ENCODE measurements around the gene DAPK2. TPM values are rescaled to one million over a fixed set of nuclear protein-coding genes. Genes with fewer than 3 reads are reported as not detected.

DAPK2 gene
- total RNA-seq, 1 donor from 2014 or later, result 1.6 TPM

- H3K9me3 Mint-ChIP-seq (ENCODE audit: low read depth), result no peaks in the 10 kb centered on the region
- H3K27me3 Mint-ChIP-seq (ENCODE audit: low read depth), result no peaks in the 10 kb centered on the region
- TF ChIP-seq CTCF (IDR thresholded peaks at IDR 0.05), result no peak
- H3K27ac Mint-ChIP-seq (ENCODE audit: unreplicated experiment), result peak overlapping the region; percentile 17
- H3K4me1 Mint-ChIP-seq (ENCODE audit: low read depth), result peaks cover 16% of the 10 kb centered on the region
- no peak overlapping the region for H3K4me3 Mint-ChIP-seq (ENCODE audit: unreplicated experiment)
- no peaks in the 10 kb centered on the region for H3K36me3 Mint-ChIP-seq (ENCODE audit: low read depth)
- DNase-seq (ENCODE audit: low spot score), result no peak
Observed at GRCh38 chr15:63945838-63946298, 100.4 kb downstream of the DAPK2 start.

- no peak for DNase-seq (ENCODE audit: low spot score)
- peak; percentile 87 for TF ChIP-seq CTCF (IDR thresholded peaks at IDR 0.05)
- Mint-ChIP-seq H3K9me3 (ENCODE audit: low read depth) (no peaks in the 10 kb centered on the region), H3K27me3 (ENCODE audit: low read depth) (no peaks in the 10 kb centered on the region), H3K4me3 (ENCODE audit: unreplicated experiment) (no peak overlapping the region), H3K4me1 (ENCODE audit: low read depth) (peaks cover 11% of the 10 kb centered on the region), H3K27ac (ENCODE audit: unreplicated experiment) (no peak overlapping the region), H3K36me3 (ENCODE audit: low read depth) (no peaks in the 10 kb centered on the region)
Observed at GRCh38 chr15:63945007-63945788, 101.1 kb downstream of the DAPK2 start.

GRCh38 chr15:63944681-63944955 is 101.7 kb downstream of the DAPK2 start:
- Mint-ChIP-seq H3K27me3 (ENCODE audit: low read depth) (no peaks in the 10 kb centered on the region), H3K27ac (ENCODE audit: unreplicated experiment) (no peak overlapping the region), H3K4me1 (ENCODE audit: low read depth) (peaks cover 17% of the 10 kb centered on the region), H3K36me3 (ENCODE audit: low read depth) (no peaks in the 10 kb centered on the region), H3K9me3 (ENCODE audit: low read depth) (no peaks in the 10 kb centered on the region), H3K4me3 (ENCODE audit: unreplicated experiment) (no peak overlapping the region)
- no peak for TF ChIP-seq CTCF (IDR thresholded peaks at IDR 0.05)
- no peak for DNase-seq (ENCODE audit: low spot score)

- Mint-ChIP-seq H3K27me3 (ENCODE audit: low read depth) (no peaks in the 10 kb centered on the region), H3K27ac (ENCODE audit: unreplicated experiment) (no peak overlapping the region), H3K9me3 (ENCODE audit: low read depth) (no peaks in the 10 kb centered on the region), H3K4me3 (ENCODE audit: unreplicated experiment) (no peak overlapping the region), H3K36me3 (ENCODE audit: low read depth) (no peaks in the 10 kb centered on the region), H3K4me1 (ENCODE audit: low read depth) (peaks cover 23% of the 10 kb centered on the region)
- no peak for TF ChIP-seq CTCF (IDR thresholded peaks at IDR 0.05)
- DNase-seq (ENCODE audit: low spot score), result no peak
Observed at GRCh38 chr15:63943829-63944680, 102.2 kb downstream of the DAPK2 start.

GRCh38 chr15:63942486-63943365 is 103.6 kb downstream of the DAPK2 start:
- no peaks in the 10 kb centered on the region for H3K27me3 Mint-ChIP-seq (ENCODE audit: low read depth)
- no peak overlapping the region for H3K4me3 Mint-ChIP-seq (ENCODE audit: unreplicated experiment)
- H3K4me1 Mint-ChIP-seq (ENCODE audit: low read depth), result peaks cover 31% of the 10 kb centered on the region
- no peak for TF ChIP-seq CTCF (IDR thresholded peaks at IDR 0.05)
- no peaks in the 10 kb centered on the region for H3K9me3 Mint-ChIP-seq (ENCODE audit: low read depth)
- H3K27ac Mint-ChIP-seq (ENCODE audit: unreplicated experiment), result no peak overlapping the region
- no peak for DNase-seq (ENCODE audit: low spot score)
- no peaks in the 10 kb centered on the region for H3K36me3 Mint-ChIP-seq (ENCODE audit: low read depth)

All from chondrocyte (in vitro differentiated cells).